C4-2B (cell line): ENCODE results near the gene ZNF652.

ENCODE experiments used
- H3K27ac ChIP-seq: fragments of 450-650 bp; 2 replicates; pipeline ENCODE4 v1.5.1; 2017
- CTCF ChIP-seq: fragments of 450-650 bp; conservative IDR thresholded peaks from 2 replicates; pipeline ENCODE4 v1.5.1; 2017; ENCODE audit warnings: mild to moderate bottlenecking
- ZFX ChIP-seq: fragments of 450-650 bp; IDR thresholded peaks from 2 replicates; pipeline ENCODE4 v1.6.1; 2017

ZNF652 gene

GRCh38 chr17:49249292-49249794 lies 112.7 kb downstream of the ZNF652 start:
- TF ChIP-seq CTCF (no peak), ZFX (no peak)
- no peak overlapping the region for H3K27ac ChIP-seq

- TF ChIP-seq CTCF (no peak), ZFX (no peak)
- H3K27ac ChIP-seq: no peak overlapping the region
Measured at GRCh38 chr17:49247944-49248343, 114.1 kb downstream of the ZNF652 start.

GRCh38 chr17:49244839-49245238 lies 117.2 kb downstream of the ZNF652 start:
- no peak overlapping the region for H3K27ac ChIP-seq
- TF ChIP-seq CTCF (no peak), ZFX (no peak)
